Trophoblast cell (in vitro differentiated cells and primary cell): ENCODE data around the gene AP4E1.
"Not testable (repeated sequence)": the region's sequence is repeated elsewhere in the genome, so short reads cannot be mapped to it uniquely, and the experiment has no call there.

ENCODE experiments used
- DNase-seq, 2 donors: peaks; one replicate each; pipeline ENCODE4 v3.0.0-alpha.2; 2016
- H2AFZ ChIP-seq: 2 replicates; pipeline ENCODE4 v1.6.1; 2013; ENCODE audit warnings: low read length, moderate library complexity, mild to moderate bottlenecking; ENCODE audit not compliant: insufficient read depth, poor library complexity
- H2AK5ac ChIP-seq: 2 replicates; pipeline ENCODE4 v1.6.1; 2013; ENCODE audit warnings: mild to moderate bottlenecking, low read length
- H2BK120ac ChIP-seq: 2 replicates; pipeline ENCODE4 v1.6.1; 2013; ENCODE audit warnings: low read length, mild to moderate bottlenecking, moderate library complexity; ENCODE audit not compliant: insufficient read depth, poor library complexity
- H2BK12ac ChIP-seq: 2 replicates; pipeline ENCODE4 v1.6.1; 2013; ENCODE audit warnings: mild to moderate bottlenecking, low read length, moderate library complexity
- H2BK5ac ChIP-seq: 2 replicates; pipeline ENCODE4 v1.6.1; 2013; ENCODE audit warnings: low read length, low read depth, moderate library complexity, mild to moderate bottlenecking; ENCODE audit not compliant: poor library complexity
- H3K14ac ChIP-seq: 2 replicates; pipeline ENCODE4 v1.6.1; 2013; ENCODE audit warnings: mild to moderate bottlenecking, low read length
- H3K18ac ChIP-seq: 2 replicates; pipeline ENCODE4 v1.6.1; 2013; ENCODE audit warnings: mild to moderate bottlenecking, low read length
- H3K23ac ChIP-seq: 2 replicates; pipeline ENCODE4 v1.6.1; 2013; ENCODE audit warnings: low read length
- H3K27ac ChIP-seq: 2 replicates; pipeline ENCODE4 v1.5.1; 2013; ENCODE audit warnings: low read depth, mild to moderate bottlenecking, inconsistent platforms, low read length, moderate library complexity
- H3K27me3 ChIP-seq: 2 replicates; pipeline ENCODE4 v1.6.1; 2013; ENCODE audit warnings: inconsistent platforms, mild to moderate bottlenecking, low read length, moderate library complexity; ENCODE audit not compliant: insufficient read depth
- H3K36me3 ChIP-seq, 2 experiments: 1 replicate in 1 of 2; 2 replicates in 1 of 2; pipeline ENCODE4 v1.6.1; 2013; ENCODE audit warnings: low read length in 2 of 2, mild to moderate bottlenecking in 2 of 2, moderate library complexity in 1 of 2; ENCODE audit not compliant: insufficient read depth in 2 of 2, control insufficient read depth in 1 of 2
- H3K4ac ChIP-seq: 2 replicates; pipeline ENCODE4 v1.6.1; 2013; ENCODE audit warnings: low read depth, mild to moderate bottlenecking, low read length, moderate library complexity
- H3K4me1 ChIP-seq, 2 experiments: 1 replicate in 1 of 2; 2 replicates in 1 of 2; pipeline ENCODE4 v1.6.1; 2013; ENCODE audit warnings: low read length in 2 of 2, mild to moderate bottlenecking in 2 of 2, moderate library complexity in 1 of 2; ENCODE audit not compliant: insufficient read depth in 2 of 2, control insufficient read depth in 1 of 2
- H3K4me2 ChIP-seq: 2 replicates; pipeline ENCODE4 v1.6.1; 2013; ENCODE audit warnings: inconsistent platforms, mild to moderate bottlenecking, low read length, moderate library complexity
- H3K4me3 ChIP-seq: 2 replicates; pipeline ENCODE4 v1.5.1; 2013; ENCODE audit warnings: mild to moderate bottlenecking, low read depth, low read length, inconsistent platforms
- H3K79me1 ChIP-seq: one replicate; pipeline ENCODE4 v1.6.1; 2013; ENCODE audit warnings: low read length
- H3K79me2 ChIP-seq: 2 replicates; pipeline ENCODE4 v1.6.1; 2013; ENCODE audit warnings: low read length, mild to moderate bottlenecking; ENCODE audit not compliant: control insufficient read depth, insufficient read depth, poor library complexity
- H3K9ac ChIP-seq: 2 replicates; pipeline ENCODE4 v1.6.1; 2013; ENCODE audit warnings: mild to moderate bottlenecking, low read length
- H3K9me3 ChIP-seq: 2 replicates; pipeline ENCODE4 v1.6.1; 2013; ENCODE audit warnings: low read depth, mild to moderate bottlenecking, control low read depth, inconsistent platforms, low read length; ENCODE audit not compliant: insufficient read depth
- H4K12ac ChIP-seq: 2 replicates; pipeline ENCODE4 v1.6.1; 2013; ENCODE audit warnings: low read depth, mild to moderate bottlenecking, low read length, moderate library complexity
- H4K8ac ChIP-seq: 2 replicates; pipeline ENCODE4 v1.6.1; 2013; ENCODE audit warnings: low read depth, mild to moderate bottlenecking, low read length, moderate library complexity
- H4K91ac ChIP-seq: one replicate; pipeline ENCODE4 v1.6.1; 2013; ENCODE audit warnings: low read depth, mild to moderate bottlenecking, low read length, moderate library complexity
- WGBS: extraction: QIAGEN DNeasy Blood & Tissue Kit; methylation state at CpG from one replicate; pipeline ENCODE4 v1.1.7; 2013; ENCODE audit warnings: missing lambda C conversion rate; ENCODE audit not compliant: insufficient read length, insufficient coverage; ENCODE audit errors: extremely low coverage; 5-methylcytosine and 5-hydroxymethylcytosine counted together

Gene AP4E1

DNA sequence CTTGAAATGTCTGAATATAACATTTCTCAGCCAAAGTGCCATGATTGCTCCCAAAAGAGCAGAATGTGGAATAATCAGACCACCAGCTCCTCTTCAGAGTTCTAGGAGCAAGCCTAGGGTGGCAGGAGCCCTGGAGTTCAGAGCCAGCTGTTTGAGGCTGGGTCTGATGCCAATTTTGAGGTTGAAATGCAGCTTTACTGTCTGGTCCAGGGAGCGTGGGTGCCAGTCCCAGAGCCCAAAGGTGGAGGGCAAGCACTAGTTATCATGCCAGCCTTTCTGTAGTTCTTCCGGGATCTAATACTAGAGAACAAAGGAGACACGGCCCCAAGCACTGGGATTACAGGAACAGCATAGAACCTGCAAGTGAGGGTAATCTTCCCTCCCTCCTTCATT is 117.0 kb downstream of the AP4E1 start:
- H4K91ac ChIP-seq = no peak overlapping the region
- H3K4me2 ChIP-seq = no peak overlapping the region
- H3K9ac ChIP-seq = no peak overlapping the region
- H3K79me1 ChIP-seq = no peaks in the 10 kb centered on the region
- H3K4me1 ChIP-seq = no peaks in the 10 kb centered on the region
- no peak overlapping the region for H2BK12ac ChIP-seq
- H3K27ac ChIP-seq = no peak overlapping the region
- no peaks in the 10 kb centered on the region for H3K9me3 ChIP-seq
- no peaks in the 10 kb centered on the region for H3K27me3 ChIP-seq
- H3K79me2 ChIP-seq = no peaks in the 10 kb centered on the region
- H2BK120ac ChIP-seq = no peak overlapping the region
- no peak for DNase-seq
- H2AFZ ChIP-seq = no peak overlapping the region
- no peaks in the 10 kb centered on the region for H3K36me3 ChIP-seq
- no peak overlapping the region for H3K14ac ChIP-seq
- no peak overlapping the region for H2AK5ac ChIP-seq
- no peak overlapping the region for H4K12ac ChIP-seq
- no peak overlapping the region for H2BK5ac ChIP-seq
- H3K4me3 ChIP-seq = no peak overlapping the region
- no peak overlapping the region for H3K18ac ChIP-seq
- no CpG with 5 or more reads among the region's 3 CpGs for WGBS
- H3K4ac ChIP-seq = no peak overlapping the region
- H4K8ac ChIP-seq = no peak overlapping the region
- H3K23ac ChIP-seq = no peak overlapping the region

DNA sequence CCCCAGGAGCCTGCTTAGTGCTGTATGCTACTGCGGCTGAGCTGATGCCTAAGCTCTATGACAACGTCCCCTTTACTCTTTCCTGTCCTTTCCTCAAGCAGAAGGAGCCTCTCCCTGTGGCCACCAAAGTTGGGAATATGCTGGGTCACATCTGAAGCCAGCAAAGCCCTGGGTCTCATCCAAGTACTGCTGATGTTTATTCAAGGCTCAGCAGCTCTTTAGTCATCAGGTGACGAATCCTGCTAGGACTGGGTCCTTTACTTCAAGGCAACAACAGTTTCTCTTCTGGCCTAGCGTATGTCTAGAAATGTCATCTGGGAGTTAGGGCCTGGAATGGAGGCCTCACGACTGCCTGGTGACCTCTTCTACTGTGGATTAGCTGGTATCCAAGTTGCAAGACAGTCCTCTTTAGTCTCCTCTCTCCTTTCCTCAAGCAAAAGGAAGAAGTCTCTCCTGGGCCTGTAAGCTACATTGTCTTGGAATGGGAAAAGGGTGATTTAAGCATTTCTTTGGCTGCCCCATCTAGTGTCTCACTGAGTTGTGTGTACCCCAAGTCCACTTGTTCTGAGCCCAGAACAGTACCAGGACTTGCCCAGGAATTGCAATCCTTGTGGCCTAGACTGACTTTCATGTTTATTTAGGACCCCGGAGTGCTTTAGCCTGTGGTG is 122.3 kb downstream of the AP4E1 start:
- Histone ChIP-seq H3K4me2 (no peak overlapping the region), H2AFZ (no peak overlapping the region), H3K9me3 (peaks cover 2% of the 10 kb centered on the region), H3K4ac (no peak overlapping the region), H3K23ac (no peak overlapping the region), H2AK5ac (no peak overlapping the region), H3K9ac (no peak overlapping the region), H4K12ac (no peak overlapping the region), H3K79me2 (no peaks in the 10 kb centered on the region), H2BK120ac (no peak overlapping the region), H3K4me3 (no peak overlapping the region), H3K79me1 (no peaks in the 10 kb centered on the region), H3K36me3 (no peaks in the 10 kb centered on the region), H3K18ac (no peak overlapping the region), H2BK5ac (no peak overlapping the region), H3K27ac (no peak overlapping the region), H4K8ac (no peak overlapping the region), H2BK12ac (no peak overlapping the region), H3K27me3 (no peaks in the 10 kb centered on the region), H3K4me1 (no peaks in the 10 kb centered on the region), H3K14ac (no peak overlapping the region), H4K91ac (no peak overlapping the region)
- DNase-seq = no peak
- no CpG with 5 or more reads among the region's 6 CpGs for WGBS

DNA sequence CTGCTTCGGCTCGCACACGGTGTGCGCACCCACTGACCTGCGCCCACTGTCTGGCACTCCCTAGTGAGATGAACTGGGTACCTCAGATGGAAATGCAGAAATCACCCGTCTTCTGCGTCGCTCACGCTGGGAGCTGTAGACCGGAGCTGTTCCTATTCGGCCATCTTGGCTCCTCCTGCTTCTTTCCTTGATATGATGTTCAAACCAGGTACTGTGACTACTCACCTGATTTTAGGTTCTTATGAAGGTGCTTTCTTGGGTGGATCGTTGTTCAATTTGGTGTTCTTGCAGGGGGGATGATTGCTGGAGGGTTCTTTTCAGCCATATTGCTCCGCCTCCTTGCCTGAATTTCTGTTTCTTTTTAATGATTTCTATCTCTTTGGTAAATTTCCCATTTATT is 129.0 kb downstream of the AP4E1 start:
- H3K9ac ChIP-seq, H2BK5ac ChIP-seq, H3K27me3 ChIP-seq, H3K36me3 ChIP-seq, H3K4ac ChIP-seq, H4K12ac ChIP-seq, H3K27ac ChIP-seq, H2BK12ac ChIP-seq, H3K23ac ChIP-seq, H2AK5ac ChIP-seq, H4K91ac ChIP-seq, H3K14ac ChIP-seq, H3K79me2 ChIP-seq, H3K18ac ChIP-seq, H3K9me3 ChIP-seq, H2AFZ ChIP-seq, H3K4me2 ChIP-seq, H3K79me1 ChIP-seq, H3K4me1 ChIP-seq, H4K8ac ChIP-seq, H2BK120ac ChIP-seq, H3K4me3 ChIP-seq: not testable (repeated sequence)
- no CpG with 5 or more reads among the region's 13 CpGs for WGBS
- peak in 1 of 2 donors; percentile 12 for DNase-seq

DNA sequence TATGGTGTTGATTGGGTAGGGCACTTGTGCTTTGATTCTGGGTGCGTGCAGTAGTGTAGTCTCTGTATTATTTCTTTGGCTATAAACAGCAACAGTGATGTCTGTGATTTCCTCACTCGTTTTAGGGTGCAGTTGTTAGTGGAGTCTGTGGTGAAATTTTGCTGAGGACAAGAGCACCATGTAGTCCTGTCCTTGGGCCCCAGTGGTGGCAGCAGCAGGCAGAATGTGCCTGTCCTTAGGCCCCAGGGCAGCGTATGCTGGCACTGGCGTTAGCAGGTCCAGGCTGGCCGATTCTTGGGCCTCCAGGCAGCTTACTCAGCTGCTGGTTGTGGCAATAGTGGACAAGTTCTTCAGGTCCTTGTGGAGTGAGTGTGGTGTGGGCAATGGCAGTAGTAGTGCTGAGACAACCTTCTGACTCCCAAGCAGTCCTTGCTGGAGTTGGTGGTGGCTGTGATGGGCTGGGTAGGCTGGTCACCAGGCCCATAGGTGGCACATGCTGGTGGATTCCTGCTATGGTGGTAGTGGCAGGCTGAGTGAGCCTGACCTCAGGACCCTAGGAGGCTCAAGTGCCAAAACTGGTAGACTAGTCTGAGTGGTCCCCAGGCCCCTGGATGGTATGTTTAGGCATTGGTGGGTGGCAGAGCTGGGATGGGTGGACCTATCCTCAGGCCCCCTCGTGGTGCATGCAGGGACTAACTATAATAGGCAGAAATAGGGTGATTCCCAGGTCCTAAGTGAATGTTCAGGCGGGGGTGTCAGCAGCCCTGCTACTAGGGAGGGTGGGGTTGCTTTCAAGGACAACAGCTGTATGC is 129.9 kb downstream of the AP4E1 start:
- H3K27me3 ChIP-seq = no peaks in the 10 kb centered on the region
- H3K9me3 ChIP-seq = no peaks in the 10 kb centered on the region
- no peaks in the 10 kb centered on the region for H3K79me2 ChIP-seq
- no peak overlapping the region for H2BK12ac ChIP-seq
- no peak overlapping the region for H3K23ac ChIP-seq
- H4K91ac ChIP-seq = no peak overlapping the region
- no peak overlapping the region for H2BK5ac ChIP-seq
- no CpG with 5 or more reads among the region's 7 CpGs for WGBS
- H3K36me3 ChIP-seq = no peaks in the 10 kb centered on the region
- no peak overlapping the region for H3K4me2 ChIP-seq
- no peaks in the 10 kb centered on the region for H3K79me1 ChIP-seq
- H2AK5ac ChIP-seq = no peak overlapping the region
- no peak overlapping the region for H4K8ac ChIP-seq
- H2AFZ ChIP-seq = no peak overlapping the region
- H3K4me3 ChIP-seq = peak overlapping the region; percentile 7
- no peak overlapping the region for H3K9ac ChIP-seq
- H3K18ac ChIP-seq = no peak overlapping the region
- no peak overlapping the region for H3K27ac ChIP-seq
- H3K4ac ChIP-seq = no peak overlapping the region
- H3K4me1 ChIP-seq = no peaks in the 10 kb centered on the region
- DNase-seq = peak; percentile 40 to 49
- no peak overlapping the region for H2BK120ac ChIP-seq
- H3K14ac ChIP-seq = no peak overlapping the region
- no peak overlapping the region for H4K12ac ChIP-seq
